ENCODE results near the gene PYCR2. TPM values are rescaled to one million over a fixed set of nuclear protein-coding genes. Genes with fewer than 3 reads are reported as not detected.

The PYCR2 gene
- total RNA-seq, 4 donors from 2014 or later = 33.5 to 52.6 (median 45.6) TPM

- TF ChIP-seq CTCF (IDR thresholded peaks at IDR 0.05) = no peak
- DNase-seq (ENCODE audit: low spot score) (no peak), ATAC-seq (ENCODE audit: low FRiP score) (no peak)
These were observed 4.4 kb upstream of the PYCR2 start for GRCh38 chr1:225928186-225929175.

- no peak for TF ChIP-seq CTCF (IDR thresholded peaks at IDR 0.05)
- no peak for ATAC-seq (ENCODE audit: low FRiP score)
- DNase-seq (ENCODE audit: low spot score) = no peak
These were observed 2.6 kb upstream of the PYCR2 start for GRCh38 chr1:225926551-225927113.

GRCh38 chr1:225923381-225923691, 714 bp downstream of the PYCR2 start:
- DNase-seq (ENCODE audit: low spot score) (no peak), ATAC-seq (ENCODE audit: low FRiP score) (no peak)
- TF ChIP-seq CTCF (IDR thresholded peaks at IDR 0.05) = no peak

GRCh38 chr1:225921734-225922709, 2.0 kb downstream of the PYCR2 start:
- no peak for ATAC-seq (ENCODE audit: low FRiP score)
- no peak for DNase-seq (ENCODE audit: low spot score)

DNA sequence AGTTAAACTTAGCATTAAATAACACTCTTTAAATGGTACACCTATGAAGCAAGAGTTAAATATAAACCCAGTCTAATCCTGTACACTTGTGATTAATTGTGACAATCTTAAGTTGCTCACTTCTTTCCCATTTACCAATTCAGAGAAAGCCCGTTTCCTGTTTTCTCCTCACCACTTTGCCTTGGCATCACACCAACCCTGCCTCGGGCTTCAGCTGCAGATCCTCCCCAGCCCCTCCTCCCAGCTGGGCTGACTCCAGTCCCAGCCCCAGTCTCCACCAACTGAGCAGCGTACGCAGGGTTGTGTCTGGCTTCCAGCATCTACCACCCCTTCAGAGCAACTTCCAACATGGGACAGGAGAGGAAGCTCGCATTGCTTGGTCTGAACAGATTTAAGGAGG, 4.1 kb downstream of the PYCR2 start:
- no peak for ATAC-seq (ENCODE audit: low FRiP score)
- DNase-seq (ENCODE audit: low spot score) = no peak

More at GRCh38 chr1:225921734-225922709, 2.0 kb downstream of the PYCR2 start:
- TF ChIP-seq CTCF (IDR thresholded peaks at IDR 0.05) = no peak

More for the DNA sequence above, 4.1 kb downstream of the PYCR2 start:
- TF ChIP-seq CTCF (IDR thresholded peaks at IDR 0.05) = no peak

All from omental fat pad (tissue), 4 donors.